KMS-11 (cell line): ENCODE data around the gene TSHR.

Experiments used
- H2AFZ ChIP-seq: fragments of 200-600 bp; sonication (generic); 2 replicates; pipeline ENCODE4 v1.6.1; 2016; ENCODE audit warnings: antibody characterized with exemption, mixed run types, low read depth
- H3K27ac ChIP-seq: fragments of 200-600 bp; sonication (generic); 2 replicates; pipeline ENCODE4 v1.6.1; 2016; ENCODE audit warnings: mild to moderate bottlenecking, mixed run types
- H3K27me3 ChIP-seq: fragments of 200-600 bp; sonication (generic); 2 replicates; pipeline ENCODE4 v1.6.1; 2017; ENCODE audit warnings: mild to moderate bottlenecking, low read depth, mixed run types, moderate library complexity; ENCODE audit not compliant: insufficient read depth
- H3K36me3 ChIP-seq: fragments of 200-600 bp; sonication (generic); 2 replicates; pipeline ENCODE4 v1.6.1; 2017; ENCODE audit warnings: mild to moderate bottlenecking, mixed run types; ENCODE audit not compliant: insufficient read depth
- H3K4me1 ChIP-seq: fragments of 200-600 bp; sonication (generic); 2 replicates; pipeline ENCODE4 v1.6.1; 2016; ENCODE audit warnings: mild to moderate bottlenecking, low read depth, mixed run types; ENCODE audit not compliant: poor library complexity, severe bottlenecking
- H3K4me2 ChIP-seq: fragments of 200-600 bp; sonication (generic); 2 replicates; pipeline ENCODE4 v1.7.0; 2016; ENCODE audit warnings: mild to moderate bottlenecking, mixed run types
- H3K4me3 ChIP-seq: fragments of 200-600 bp; sonication (generic); IDR thresholded peaks from 2 replicates; pipeline ENCODE4 v1.6.1; 2017; ENCODE audit warnings: low read depth, low read length, mixed read lengths; ENCODE audit not compliant: insufficient read depth
- H3K79me2 ChIP-seq: fragments of 200-600 bp; sonication (generic); 2 replicates; pipeline ENCODE4 v1.6.1; 2016; ENCODE audit warnings: low read depth, mixed run types; ENCODE audit not compliant: insufficient read depth
- H3K9ac ChIP-seq: fragments of 200-600 bp; sonication (generic); 2 replicates; pipeline ENCODE4 v1.6.1; 2016; ENCODE audit warnings: mild to moderate bottlenecking, mixed run types
- H4K20me1 ChIP-seq: fragments of 200-600 bp; sonication (generic); 2 replicates; pipeline ENCODE4 v1.6.1; 2016; ENCODE audit warnings: mild to moderate bottlenecking, mixed run types; ENCODE audit not compliant: insufficient read depth
- CTCF ChIP-seq: fragments of 200-600 bp; sonication (generic); conservative IDR thresholded peaks from 2 replicates; pipeline ENCODE4 v1.6.1; 2017; ENCODE audit warnings: low read depth, mild to moderate bottlenecking, antibody characterized with exemption, low read length, moderate library complexity, mixed read lengths

Gene TSHR

GRCh38 chr14:80973931-80974641, 18.7 kb downstream of the TSHR start:
- Histone ChIP-seq H3K4me2 (no peak overlapping the region), H3K79me2 (no peaks in the 10 kb centered on the region), H3K4me1 (peaks cover 39% of the 10 kb centered on the region), H3K9ac (no peak overlapping the region), H3K27ac (no peak overlapping the region), H3K27me3 (no peaks in the 10 kb centered on the region), H3K4me3 (no peak overlapping the region), H4K20me1 (no peaks in the 10 kb centered on the region), H2AFZ (no peak overlapping the region), H3K36me3 (no peaks in the 10 kb centered on the region)
- no peak for TF ChIP-seq CTCF

- H2AFZ ChIP-seq: no peak overlapping the region
These were observed 19.3 kb downstream of the TSHR start for GRCh38 chr14:80974679-80975078.

GRCh38 chr14:80977221-80977620, 21.8 kb downstream of the TSHR start:
- Histone ChIP-seq H3K4me2 (peak overlapping the region; percentile 47; the same call in 1 of the 2 replicates), H3K27me3 (no peaks in the 10 kb centered on the region), H3K79me2 (no peaks in the 10 kb centered on the region), H3K36me3 (no peaks in the 10 kb centered on the region), H4K20me1 (no peaks in the 10 kb centered on the region), H3K4me3 (no peak overlapping the region), H3K27ac (peak overlapping the region; percentile 54; the same call in 1 of the 2 replicates), H3K9ac (no peak overlapping the region), H2AFZ (no peak overlapping the region), H3K4me1 (peaks cover 45% of the 10 kb centered on the region)
- TF ChIP-seq CTCF: peak; percentile 48

More at GRCh38 chr14:80974679-80975078, 19.3 kb downstream of the TSHR start:
- H3K4me1 ChIP-seq: peaks cover 45% of the 10 kb centered on the region
- H3K79me2 ChIP-seq: no peaks in the 10 kb centered on the region
- no peak overlapping the region for H3K9ac ChIP-seq
- H3K4me3 ChIP-seq: no peak overlapping the region
- H3K4me2 ChIP-seq: no peak overlapping the region
- H3K36me3 ChIP-seq: no peaks in the 10 kb centered on the region
- H3K27ac ChIP-seq: no peak overlapping the region
- TF ChIP-seq CTCF: no peak
- no peaks in the 10 kb centered on the region for H3K27me3 ChIP-seq
- H4K20me1 ChIP-seq: no peaks in the 10 kb centered on the region

- TF ChIP-seq CTCF: no peak
- no peaks in the 10 kb centered on the region for H3K36me3 ChIP-seq
- H2AFZ ChIP-seq: no peak overlapping the region
- no peak overlapping the region for H3K4me3 ChIP-seq
- H3K9ac ChIP-seq: no peak overlapping the region
- no peaks in the 10 kb centered on the region for H3K79me2 ChIP-seq
- peaks cover 40% of the 10 kb centered on the region for H3K4me1 ChIP-seq
- H3K27ac ChIP-seq: peak overlapping the region; percentile 54
- no peaks in the 10 kb centered on the region for H3K27me3 ChIP-seq
- no peaks in the 10 kb centered on the region for H4K20me1 ChIP-seq
- peak overlapping the region; percentile 47 for H3K4me2 ChIP-seq
These were observed 23.0 kb downstream of the TSHR start for GRCh38 chr14:80978403-80978802.
